NCI-H748 (cell line): Measurements from ENCODE around the gene NCOR1.
"Not testable (repeated sequence)": the region's sequence is repeated elsewhere in the genome, so short reads cannot be mapped to it uniquely, and the experiment has no call there.

ENCODE experiments used
- DNase-seq: peaks from one replicate; lab custom pipeline; 2025; ENCODE audit not compliant: unreplicated experiment; lab: John Stamatoyannopoulos, UW

The NCOR1 gene

GRCh38 chr17:16215965-16216316, 607 bp upstream of the NCOR1 start:
- no peak for DNase-seq

DNA sequence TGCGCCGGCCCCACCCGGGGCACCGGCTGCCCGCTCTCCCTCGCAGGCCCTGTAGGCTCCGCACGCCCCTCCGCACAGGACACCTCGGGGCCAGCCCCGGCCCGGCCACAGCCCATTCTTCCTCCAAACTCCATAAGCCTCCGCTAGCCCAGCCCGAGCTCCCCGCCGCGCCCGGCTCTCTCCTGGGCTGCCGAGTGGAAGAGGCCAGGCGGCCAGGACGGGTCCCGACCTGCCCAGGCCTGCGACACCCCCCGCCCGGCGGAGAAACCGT, 397 bp downstream of the NCOR1 start:
- DNase-seq, result peak; percentile 72

DNA sequence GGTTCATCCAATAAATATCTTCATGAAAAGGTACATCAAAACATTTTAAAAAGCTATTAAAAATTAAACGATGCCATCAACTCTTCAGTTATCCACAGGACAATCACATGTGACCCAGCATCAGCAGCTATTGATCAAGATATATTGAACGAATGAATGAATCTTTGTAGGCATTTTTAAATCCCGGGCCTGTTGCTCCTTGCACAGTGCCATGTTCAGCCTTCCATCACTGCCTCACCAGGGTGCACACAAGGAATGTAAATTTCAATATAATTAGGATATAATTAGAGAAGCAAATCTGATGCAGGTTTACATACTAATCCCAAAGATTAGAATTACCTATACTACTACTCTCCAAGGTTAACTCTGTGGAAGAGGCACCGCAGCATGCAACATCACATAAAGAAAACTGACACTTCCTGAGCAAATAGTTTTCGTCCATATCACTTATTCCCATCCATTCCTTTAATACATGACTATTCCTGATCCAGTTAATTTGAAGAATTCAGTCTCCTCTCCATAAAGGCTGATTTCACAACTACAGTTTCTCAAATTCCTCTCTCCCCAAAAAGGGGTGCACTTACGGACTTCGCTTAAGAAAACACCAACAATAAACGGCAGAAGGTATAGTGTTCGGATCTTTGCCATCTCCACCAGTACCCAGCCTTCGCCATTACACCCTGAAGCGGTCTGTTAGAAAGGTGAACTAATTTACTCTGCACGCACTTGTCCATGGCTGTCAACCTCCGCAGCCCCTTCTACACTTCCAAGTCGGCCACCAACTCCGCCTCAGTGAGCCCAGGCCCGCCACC, 938 bp downstream of the NCOR1 start:
- DNase-seq, result no peak

GRCh38 chr17:16212793-16213192, 2.5 kb downstream of the NCOR1 start:
- DNase-seq, result no peak

- DNase-seq, result no peak
Observed at GRCh38 chr17:16211590-16211989, 3.7 kb downstream of the NCOR1 start.

DNA sequence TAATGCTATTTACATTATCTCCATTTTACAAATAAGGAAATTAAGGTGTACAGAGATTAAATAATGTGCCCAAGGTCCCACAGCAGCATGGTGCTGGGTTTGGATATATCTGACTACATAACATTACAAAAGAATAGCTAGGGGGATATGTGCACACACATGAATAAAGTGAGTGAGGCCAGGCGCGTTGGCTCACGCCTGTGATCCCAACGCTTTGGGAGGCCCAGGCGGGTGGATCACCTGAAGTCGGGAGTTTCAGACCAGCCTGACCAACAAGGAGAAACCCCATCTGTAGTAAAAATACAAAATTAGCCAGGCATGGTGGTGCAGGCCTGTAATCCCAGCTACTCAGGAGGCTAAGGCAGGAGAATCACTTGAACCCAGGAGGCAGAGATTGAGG, 10.6 kb downstream of the NCOR1 start:
- DNase-seq, result not testable (repeated sequence)

- not testable (repeated sequence) for DNase-seq
Observed at GRCh38 chr17:16202554-16203500, 12.5 kb downstream of the NCOR1 start.

GRCh38 chr17:16201693-16202131, 13.6 kb downstream of the NCOR1 start:
- DNase-seq, result not testable (repeated sequence)

GRCh38 chr17:16199093-16199492, 16.2 kb downstream of the NCOR1 start:
- DNase-seq, result no peak

DNA sequence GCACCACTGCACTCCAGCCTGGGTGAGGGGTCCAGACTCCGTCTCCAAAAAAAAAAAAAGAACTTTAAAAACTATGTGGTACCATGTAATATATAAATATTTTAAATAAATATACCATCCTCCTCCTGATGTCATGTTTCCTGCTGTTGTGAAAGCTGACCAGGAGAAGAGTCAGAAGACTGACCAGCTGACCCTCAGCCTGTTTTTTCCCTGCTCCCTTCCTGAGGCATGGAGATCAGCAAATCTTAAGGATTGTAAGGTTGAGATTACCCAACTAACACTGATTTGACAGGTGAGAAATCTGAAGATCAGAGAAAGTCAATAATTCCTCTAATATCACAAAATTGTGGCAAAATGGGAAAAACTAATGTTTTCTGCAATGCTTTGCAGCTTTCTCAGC, 18.1 kb downstream of the NCOR1 start:
- no peak for DNase-seq

DNA sequence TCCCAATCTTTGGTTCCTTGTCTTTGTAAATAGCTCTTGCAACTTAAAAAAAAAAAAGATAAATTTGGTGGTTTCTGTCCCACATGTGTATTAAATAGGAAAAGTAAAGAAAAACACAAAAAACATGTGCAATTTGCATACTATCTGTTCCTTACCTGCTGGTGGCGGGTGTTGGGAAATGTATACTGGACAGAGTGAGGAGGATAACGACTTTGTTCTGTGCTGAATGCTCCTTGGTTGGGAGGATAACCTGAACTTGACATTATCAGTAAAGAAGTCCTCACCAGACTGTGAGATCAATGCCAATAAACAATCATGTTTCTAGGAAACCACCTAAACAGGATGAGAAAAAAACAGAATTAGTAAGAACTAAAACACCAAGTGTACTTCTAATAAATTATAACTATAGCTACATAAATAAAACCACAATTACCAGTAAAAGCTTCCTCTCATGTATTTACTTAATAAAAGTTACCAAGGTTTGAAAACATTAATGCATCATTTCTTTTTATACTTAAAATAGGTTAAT, 21.0 kb downstream of the NCOR1 start:
- not testable (repeated sequence) for DNase-seq

- DNase-seq, result no peak
Observed at GRCh38 chr17:16191604-16192003, 23.7 kb downstream of the NCOR1 start.

GRCh38 chr17:16190703-16191360, 24.5 kb downstream of the NCOR1 start:
- no peak for DNase-seq

DNA sequence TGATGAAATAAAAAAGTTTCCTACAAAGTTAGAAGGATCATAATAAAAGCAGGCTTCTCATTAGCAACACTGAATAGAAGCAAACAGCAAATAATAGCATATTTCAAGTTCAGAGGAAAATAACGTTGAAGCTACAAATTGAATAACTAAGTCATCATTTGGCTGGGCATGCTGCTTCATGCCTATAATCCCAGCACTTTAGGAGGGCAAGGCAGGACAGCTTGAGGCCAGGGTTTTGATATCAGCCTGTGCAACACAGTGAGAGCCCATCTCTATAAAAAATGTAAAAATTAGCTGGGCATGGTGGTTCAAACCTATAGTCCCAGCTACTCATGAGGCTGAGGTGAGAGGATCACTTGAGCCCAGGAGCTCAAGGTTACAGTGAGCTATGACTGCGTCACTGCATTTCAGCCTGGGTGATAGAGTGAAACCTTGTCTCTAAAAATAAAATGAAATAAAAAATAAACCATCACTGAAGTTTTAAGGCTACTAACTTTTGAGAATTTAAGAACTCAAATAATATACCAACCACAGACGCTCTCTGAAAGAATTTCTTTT, 25.5 kb downstream of the NCOR1 start:
- no peak for DNase-seq

DNA sequence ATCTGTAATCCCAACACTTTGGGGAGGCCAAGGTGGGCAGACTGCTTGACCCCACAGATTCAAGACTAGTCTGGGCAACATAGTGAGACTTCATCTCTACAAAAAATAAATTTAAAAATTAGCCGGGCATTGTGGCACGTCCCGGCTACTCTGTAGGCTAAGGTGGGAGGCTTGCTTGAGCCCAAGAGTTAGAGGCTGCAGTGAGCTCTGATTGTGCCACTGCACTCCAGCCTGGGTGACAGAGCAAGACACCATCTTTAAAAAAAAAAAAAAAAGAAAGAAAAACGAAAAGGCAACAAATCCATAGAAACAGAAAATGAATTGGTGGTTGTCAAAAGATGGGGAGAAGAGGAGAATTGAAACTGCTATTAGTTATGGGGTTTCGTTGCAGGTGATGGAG, 27.7 kb downstream of the NCOR1 start:
- no peak for DNase-seq

GRCh38 chr17:16181581-16181980, 33.8 kb downstream of the NCOR1 start:
- no peak for DNase-seq

- no peak for DNase-seq
Observed at GRCh38 chr17:16178836-16179235, 36.5 kb downstream of the NCOR1 start.

DNA sequence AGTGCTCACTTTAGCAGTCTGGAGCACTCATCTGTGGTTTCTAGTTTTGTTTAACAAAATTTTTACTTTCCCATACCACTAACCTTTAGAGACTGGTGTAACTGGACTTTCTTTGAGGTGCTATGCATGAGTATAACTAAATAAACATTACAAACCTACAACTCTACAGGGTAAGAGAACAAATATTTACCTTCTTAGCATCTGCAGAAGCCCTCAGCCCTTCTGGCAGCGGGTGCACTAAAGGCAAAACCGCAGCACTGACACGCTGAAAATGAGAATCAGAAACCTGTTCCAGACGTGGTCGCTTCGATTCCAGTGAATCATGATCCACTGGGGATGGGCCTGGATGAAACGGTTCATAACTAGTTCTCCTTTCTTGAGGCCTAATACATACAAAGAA, 43.7 kb downstream of the NCOR1 start:
- peak; percentile 20 for DNase-seq

DNA sequence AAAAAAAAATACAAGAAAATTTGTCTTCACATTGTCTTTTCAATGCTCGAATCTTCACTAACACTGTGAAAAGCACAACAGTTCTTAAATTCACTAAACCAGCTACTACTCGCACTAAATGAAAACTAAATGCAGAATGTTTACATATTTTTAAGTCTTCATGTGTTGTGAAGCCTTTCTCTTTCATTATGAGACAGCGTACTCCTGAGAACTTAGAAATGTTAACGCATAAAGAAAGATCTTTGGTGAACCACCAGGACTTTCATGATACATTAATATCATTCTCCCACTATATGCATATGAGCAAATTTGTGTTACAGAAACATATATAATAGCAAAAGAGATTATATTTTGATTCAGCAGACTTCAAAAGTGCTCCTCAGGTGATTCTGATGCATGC, 48.6 kb downstream of the NCOR1 start:
- not testable (repeated sequence) for DNase-seq

GRCh38 chr17:16158714-16159113, 56.6 kb downstream of the NCOR1 start:
- DNase-seq, result no peak

DNA sequence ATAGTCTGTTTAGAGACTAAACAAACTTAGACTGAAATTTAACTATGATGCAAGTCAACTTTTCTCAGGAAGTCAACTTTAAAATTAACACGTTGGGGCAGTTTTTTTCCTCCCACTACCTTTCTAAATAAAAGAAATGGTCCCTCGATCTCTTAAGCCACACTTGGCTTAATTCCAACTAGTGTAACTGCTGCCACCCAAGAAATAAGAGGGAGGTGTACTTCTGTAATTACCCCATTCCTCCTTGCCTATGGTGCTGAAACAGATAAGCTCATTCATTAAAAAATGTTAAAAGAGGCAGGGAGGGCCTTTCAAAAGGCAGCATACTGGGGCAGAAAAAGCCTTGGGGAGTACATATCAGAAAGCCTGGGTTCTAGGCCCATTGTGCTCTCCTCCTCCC, 59.8 kb downstream of the NCOR1 start:
- no peak for DNase-seq
